Activated naive CD4-positive, alpha-beta T cell treated with anti-CD3 and anti-CD28 coated beads for 36 hours (primary cell): ENCODE results near the gene VOPP1. TPM values are rescaled to one million over a fixed set of nuclear protein-coding genes. Genes with fewer than 3 reads are reported as not detected.
A peak's percentile ranks its signal among the peaks of the same experiment; 100 is the strongest.

Experiments
- CTCF ChIA-PET: fragments of 350-600 bp; sonication (Branson Sonifier 250); formaldehyde crosslinking; loops from one replicate; lab custom pipeline; 2021; ENCODE audit warnings: antibody characterized with exemption; lab: Charles Lee
- DNase-seq: peaks from one replicate; pipeline ENCODE4 v3.0.0-alpha.2; 2020
- H3K27ac Mint-ChIP-seq: one replicate; pipeline ENCODE4 v1.8.0; 2021; ENCODE audit warnings: mild to moderate bottlenecking, mixed read lengths
- H3K27me3 Mint-ChIP-seq: one replicate; pipeline ENCODE4 v1.8.0; 2021; ENCODE audit warnings: low read depth, mixed read lengths
- H3K36me3 Mint-ChIP-seq: one replicate; pipeline ENCODE4 v1.8.0; 2021; ENCODE audit warnings: low read depth, mixed read lengths
- H3K4me1 Mint-ChIP-seq: one replicate; pipeline ENCODE4 v1.8.0; 2021; ENCODE audit warnings: low read depth, mixed read lengths
- H3K4me3 Mint-ChIP-seq: one replicate; pipeline ENCODE4 v1.8.0; 2021; ENCODE audit warnings: mild to moderate bottlenecking, moderate library complexity, mixed read lengths
- H3K9me3 Mint-ChIP-seq: one replicate; pipeline ENCODE4 v1.8.0; 2021; ENCODE audit warnings: mixed read lengths
- intact Hi-C: fragments of 100-400 bp; cut with micrococcal nuclease; formaldehyde crosslinking; loops from one replicate; pipeline ENCODE4 v1.15.1; 2023
- total RNA-seq, 2 experiments: library from RNA; stranded (reverse); gene quantifications; one replicate each; pipeline ENCODE4 v1.2.3, GENCODE V29; 2021

VOPP1 gene
- total RNA-seq, 2 experiments from 2014 or later: 100 to 102 TPM

GRCh38 chr7:55432506-55432905 is 139.8 kb downstream of the VOPP1 start:
- no peaks in the 10 kb centered on the region for H3K9me3 Mint-ChIP-seq
- H3K27me3 Mint-ChIP-seq: no peaks in the 10 kb centered on the region
- peaks cover 38% of the 10 kb centered on the region for H3K4me1 Mint-ChIP-seq
- H3K27ac Mint-ChIP-seq: no peak overlapping the region
- intact Hi-C loops: loop anchor here (5.0 kb wide), 3 partner anchors 75 to 520 kb away; partner anchors contain the start of gene MRPS17
- H3K4me3 Mint-ChIP-seq: no peak overlapping the region
- DNase-seq: no peak
- CTCF ChIA-PET: interaction anchor here (0.8 to 2.7 kb wide), 8 partner anchors 13 to 166 kb away, joined by 3 to 10 read pairs (median 5); no protein-coding TSS in a partner anchor
- peaks cover 1% of the 10 kb centered on the region for H3K36me3 Mint-ChIP-seq

- CTCF ChIA-PET: interaction anchor here (0.8 to 2.7 kb wide), 8 partner anchors 13 to 532 kb away, joined by 3 to 9 read pairs (median 4); no protein-coding TSS in a partner anchor
- Mint-ChIP-seq H3K4me3 (no peak overlapping the region), H3K4me1 (peaks cover 41% of the 10 kb centered on the region), H3K36me3 (peaks cover 3% of the 10 kb centered on the region), H3K9me3 (no peaks in the 10 kb centered on the region), H3K27me3 (no peaks in the 10 kb centered on the region), H3K27ac (no peak overlapping the region)
- intact Hi-C loops: loop anchor here (5.0 kb wide), 3 partner anchors 75 to 520 kb away; partner anchors contain the start of gene MRPS17
- DNase-seq: no peak
These were observed 140.4 kb downstream of the VOPP1 start for GRCh38 chr7:55431898-55432297.

- H3K4me1 Mint-ChIP-seq: peaks cover 33% of the 10 kb centered on the region
- no peaks in the 10 kb centered on the region for H3K27me3 Mint-ChIP-seq
- intact Hi-C loops: loop anchor here (5.0 kb wide), 3 partner anchors 77 to 522 kb away; partner anchors contain the start of gene MRPS17
- no peak for DNase-seq
- H3K9me3 Mint-ChIP-seq: no peaks in the 10 kb centered on the region
- no peak overlapping the region for H3K4me3 Mint-ChIP-seq
- H3K27ac Mint-ChIP-seq: no peak overlapping the region
- peaks cover 9% of the 10 kb centered on the region for H3K36me3 Mint-ChIP-seq
- CTCF ChIA-PET: no interaction called here
These were observed 142.3 kb downstream of the VOPP1 start for GRCh38 chr7:55429835-55430499.

- peaks cover 9% of the 10 kb centered on the region for H3K36me3 Mint-ChIP-seq
- H3K9me3 Mint-ChIP-seq: no peaks in the 10 kb centered on the region
- DNase-seq: no peak
- H3K27me3 Mint-ChIP-seq: no peaks in the 10 kb centered on the region
- peaks cover 21% of the 10 kb centered on the region for H3K4me1 Mint-ChIP-seq
- intact Hi-C loops: loop anchor here (1.0 kb wide), 1 partner anchor 89 kb away; no protein-coding TSS in a partner anchor
- peak overlapping the region; percentile 69 for H3K27ac Mint-ChIP-seq
- H3K4me3 Mint-ChIP-seq: no peak overlapping the region
- CTCF ChIA-PET: interaction anchor here (0.9 to 2.1 kb wide), 4 partner anchors 12 to 166 kb away, joined by 4 to 9 read pairs (median 8); no protein-coding TSS in a partner anchor
These were observed 144.5 kb downstream of the VOPP1 start for GRCh38 chr7:55427800-55428199.

GRCh38 chr7:55427342-55427741 is 145.0 kb downstream of the VOPP1 start:
- DNase-seq: peak; percentile 29
- Mint-ChIP-seq H3K9me3 (no peaks in the 10 kb centered on the region), H3K4me3 (no peak overlapping the region), H3K27me3 (no peaks in the 10 kb centered on the region), H3K36me3 (peaks cover 9% of the 10 kb centered on the region), H3K4me1 (peaks cover 16% of the 10 kb centered on the region), H3K27ac (peak overlapping the region; percentile 69)
- intact Hi-C loops: loop anchor here (1.0 kb wide), 1 partner anchor 89 kb away; no protein-coding TSS in a partner anchor
- CTCF ChIA-PET: interaction anchor here (1.1 to 2.1 kb wide), 4 partner anchors 12 to 146 kb away, joined by 3 to 9 read pairs (median 8); no protein-coding TSS in a partner anchor

GRCh38 chr7:55426676-55427075 is 145.6 kb downstream of the VOPP1 start:
- CTCF ChIA-PET: interaction anchor here (1.1 to 2.1 kb wide), 2 partner anchors 35 to 107 kb away, joined by 3 to 9 read pairs; no protein-coding TSS in a partner anchor
- Mint-ChIP-seq H3K4me1 (peaks cover 15% of the 10 kb centered on the region), H3K36me3 (peaks cover 9% of the 10 kb centered on the region), H3K27ac (peak overlapping the region; percentile 23), H3K4me3 (no peak overlapping the region), H3K9me3 (no peaks in the 10 kb centered on the region), H3K27me3 (no peaks in the 10 kb centered on the region)
- intact Hi-C loops: loop anchor here (1.0 kb wide), 1 partner anchor 90 kb away; no protein-coding TSS in a partner anchor
- no peak for DNase-seq

- DNase-seq: no peak
- Mint-ChIP-seq H3K4me1 (peaks cover 15% of the 10 kb centered on the region), H3K4me3 (no peak overlapping the region), H3K27me3 (no peaks in the 10 kb centered on the region), H3K27ac (no peak overlapping the region), H3K36me3 (peaks cover 9% of the 10 kb centered on the region), H3K9me3 (no peaks in the 10 kb centered on the region)
- CTCF ChIA-PET: interaction anchor here (1.0 to 1.9 kb wide), 2 partner anchors 10 kb away, joined by 5 to 8 read pairs; no protein-coding TSS in a partner anchor
- intact Hi-C loops: no loop called here
These were observed 147.1 kb downstream of the VOPP1 start for GRCh38 chr7:55425141-55425752.

- Mint-ChIP-seq H3K27ac (no peak overlapping the region), H3K4me1 (peaks cover 15% of the 10 kb centered on the region), H3K9me3 (no peaks in the 10 kb centered on the region), H3K4me3 (no peak overlapping the region), H3K36me3 (peaks cover 9% of the 10 kb centered on the region), H3K27me3 (no peaks in the 10 kb centered on the region)
- intact Hi-C loops: no loop called here
- DNase-seq: no peak
- CTCF ChIA-PET: interaction anchor here (0.6 to 1.9 kb wide), 4 partner anchors 8 to 144 kb away, joined by 3 to 8 read pairs (median 4); no protein-coding TSS in a partner anchor
These were observed 148.4 kb downstream of the VOPP1 start for GRCh38 chr7:55423891-55424290.

- no peaks in the 10 kb centered on the region for H3K27me3 Mint-ChIP-seq
- intact Hi-C loops: no loop called here
- no peak for DNase-seq
- no peaks in the 10 kb centered on the region for H3K9me3 Mint-ChIP-seq
- peaks cover 9% of the 10 kb centered on the region for H3K36me3 Mint-ChIP-seq
- no peak overlapping the region for H3K27ac Mint-ChIP-seq
- no peak overlapping the region for H3K4me3 Mint-ChIP-seq
- H3K4me1 Mint-ChIP-seq: peaks cover 15% of the 10 kb centered on the region
- CTCF ChIA-PET: interaction anchor here (0.6 to 1.9 kb wide), 4 partner anchors 8 to 144 kb away, joined by 3 to 8 read pairs (median 4); no protein-coding TSS in a partner anchor
These were observed 149.0 kb downstream of the VOPP1 start for GRCh38 chr7:55423277-55423711.

Other genes with a start within 250 kb of the VOPP1 start
- gene LANCL2, start 207.2 kb downstream of the VOPP1 start, total RNA-seq: 10 to 100 TPM; 10.6 to 11.1 TPM